Breast epithelium (tissue), 3 donors: ENCODE results near the gene KRTAP10-9.
"Not testable (repeated sequence)": the region's sequence is repeated elsewhere in the genome, so short reads cannot be mapped to it uniquely, and the experiment has no call there.

Source experiments
- CTCF ChIP-seq, 3 donors: fragments of 450-650 bp; IDR thresholded peaks; one replicate each; pipeline ENCODE4 v1.5.1; 2016 to 2017; ENCODE audit warnings: antibody characterized with exemption in 3 of 3, mild to moderate bottlenecking in 3 of 3, moderate library complexity in 3 of 3
- POLR2A ChIP-seq: fragments of 450-650 bp; IDR thresholded peaks from one replicate; pipeline ENCODE4 v1.6.1; 2016; ENCODE audit warnings: antibody characterized with exemption, mild to moderate bottlenecking, moderate library complexity
- POLR2AphosphoS5 ChIP-seq, 3 donors: sonication (generic); formaldehyde crosslinking; IDR thresholded peaks; one replicate each; pipeline ENCODE4 v1.6.1; 2017; ENCODE audit warnings: antibody characterized with exemption in 3 of 3

GRCh38 chr21:44610157-44610843 lies 16.6 kb upstream of the KRTAP10-9 start:
- not testable (repeated sequence) for TF ChIP-seq POLR2A; CTCF (IDR thresholded peaks at IDR 0.05); POLR2AphosphoS5 (IDR thresholded peaks at IDR 0.05)
